HepG2 (cell line): ENCODE measurements around the gene DCLK1. TPM values are rescaled to one million over a fixed set of nuclear protein-coding genes. Genes with fewer than 3 reads are reported as not detected.

Experiments used
- RARG ChIP-seq: sonication (generic); formaldehyde crosslinking; IDR thresholded peaks from 2 replicates; pipeline ENCODE4 v1.4.0; 2020; ENCODE audit warnings: low read depth, mild to moderate bottlenecking, missing genetic modification reagents
- ZNF33B ChIP-seq: sonication (generic); formaldehyde crosslinking; IDR thresholded peaks from 2 replicates; pipeline ENCODE4 v1.5.1; 2020; ENCODE audit warnings: mild to moderate bottlenecking, missing genetic modification reagents
- ZNF354B ChIP-seq: sonication (generic); formaldehyde crosslinking; IDR thresholded peaks from 2 replicates; pipeline ENCODE4 v1.8.0; 2022; ENCODE audit warnings: mild to moderate bottlenecking, missing genetic modification reagents
- ZNF430 ChIP-seq: sonication (generic); formaldehyde crosslinking; IDR thresholded peaks from 2 replicates; pipeline ENCODE4 v1.9.0; 2021; ENCODE audit warnings: mild to moderate bottlenecking, missing genetic modification reagents
- ZNF780A ChIP-seq: sonication (generic); formaldehyde crosslinking; IDR thresholded peaks from 2 replicates; pipeline ENCODE4 v1.8.0; 2022; ENCODE audit warnings: mild to moderate bottlenecking, missing genetic modification reagents, moderate library complexity
- ZNF839 ChIP-seq: sonication (generic); formaldehyde crosslinking; IDR thresholded peaks from 2 replicates; pipeline ENCODE4 v1.4.0; 2020; ENCODE audit warnings: missing genetic modification reagents, mild to moderate bottlenecking, borderline replicate concordance
- polyA plus RNA-seq, 8 experiments: library from polyadenylated mRNA; depleted of rRNA in 3 of 8; stranded (reverse) in 7 of 8; unstranded in 1 of 8; fragments of >200 nt; fragmentation: Illumina TruSeq in 4 of 8; extraction: Trizol in 4 of 8; gene quantifications; 2 replicates each; pipeline versions ENCODE4 v1.2.1 to v1.2.3, GENCODE V29; 2011 to 2016; ENCODE audit warnings: low read depth in 4 of 8, missing spikeins in 1 of 8, mixed read lengths in 1 of 8; ENCODE audit not compliant: insufficient read depth in 1 of 8
- total RNA-seq, 5 experiments: library from RNA; depleted of rRNA; stranded (reverse); fragments of >200 nt; fragmentation: Illumina TruSeq; extraction: Trizol; gene quantifications; 2 replicates each; pipeline ENCODE4 v1.2.3, GENCODE V29; 2016; ENCODE audit warnings: low read depth in 1 of 5
- TF ChIP-seq, protein P1 (sequence below): IDR thresholded peaks from 2 replicates; pipeline ENCODE4 v1.6.1; 2018; ENCODE audit warnings: missing genetic modification reagents
- TF ChIP-seq, protein P2 (sequence below): sonication (generic); formaldehyde crosslinking; IDR thresholded peaks from 2 replicates; pipeline ENCODE4 v1.4.0; 2020; ENCODE audit warnings: missing genetic modification reagents, borderline replicate concordance
- TF ChIP-seq, protein P3 (sequence below): sonication (generic); formaldehyde crosslinking; conservative IDR thresholded peaks from 2 replicates; pipeline ENCODE4 v1.8.0; 2022; ENCODE audit warnings: low read depth, missing genetic modification reagents
- TF ChIP-seq, protein P4 (sequence below): sonication (generic); formaldehyde crosslinking; IDR thresholded peaks from 2 replicates; pipeline ENCODE4 v1.4.0; 2020; ENCODE audit warnings: mild to moderate bottlenecking, low read depth, missing genetic modification reagents
- TF ChIP-seq, protein P5 (sequence below): sonication (generic); formaldehyde crosslinking; IDR thresholded peaks from 2 replicates; pipeline ENCODE4 v1.4.0; 2020; ENCODE audit warnings: missing genetic modification reagents
- TF ChIP-seq, protein P6 (sequence below): IDR thresholded peaks from 2 replicates; pipeline ENCODE4 v1.6.1; 2016; ENCODE audit warnings: missing genetic modification reagents, missing compliant biosample characterization

DCLK1 gene
- total and polyA plus RNA-seq, 2 of the 13 experiments (the other 11 are each of a cell fraction or from before 2014, with no cell fraction given): not detected

DNA sequence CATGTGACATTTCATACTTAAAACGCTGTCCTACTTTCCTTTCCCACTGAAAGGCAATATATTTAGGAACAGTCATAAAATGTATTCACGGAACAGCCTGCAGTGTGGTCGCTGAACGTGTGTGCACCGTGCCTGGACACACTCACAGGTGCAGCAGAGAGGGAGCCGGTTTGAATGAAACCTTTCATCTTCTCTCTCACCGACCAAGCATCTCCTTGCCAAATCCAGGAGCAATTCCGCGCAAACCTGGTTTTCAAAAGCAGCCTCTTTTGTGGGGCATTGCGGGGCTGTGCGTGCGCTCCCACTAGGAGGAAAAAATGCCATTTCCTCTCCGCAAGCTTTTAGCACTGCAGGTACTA, 1.0 kb downstream of the DCLK1 start (continued):
- TF ChIP-seq, protein P1, sequence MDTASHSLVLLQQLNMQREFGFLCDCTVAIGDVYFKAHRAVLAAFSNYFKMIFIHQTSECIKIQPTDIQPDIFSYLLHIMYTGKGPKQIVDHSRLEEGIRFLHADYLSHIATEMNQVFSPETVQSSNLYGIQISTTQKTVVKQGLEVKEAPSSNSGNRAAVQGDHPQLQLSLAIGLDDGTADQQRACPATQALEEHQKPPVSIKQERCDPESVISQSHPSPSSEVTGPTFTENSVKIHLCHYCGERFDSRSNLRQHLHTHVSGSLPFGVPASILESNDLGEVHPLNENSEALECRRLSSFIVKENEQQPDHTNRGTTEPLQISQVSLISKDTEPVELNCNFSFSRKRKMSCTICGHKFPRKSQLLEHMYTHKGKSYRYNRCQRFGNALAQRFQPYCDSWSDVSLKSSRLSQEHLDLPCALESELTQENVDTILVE (CRISPR knock-in tag): no peak
- TF ChIP-seq ZNF33B (CRISPR knock-in tag) (no peak), ZNF354B (no peak), ZNF430 (no peak), ZNF839 (CRISPR knock-in tag) (no peak), ZNF780A (CRISPR knock-in tag) (no peak), RARG (CRISPR knock-in tag) (no peak)
- TF ChIP-seq, protein P2, sequence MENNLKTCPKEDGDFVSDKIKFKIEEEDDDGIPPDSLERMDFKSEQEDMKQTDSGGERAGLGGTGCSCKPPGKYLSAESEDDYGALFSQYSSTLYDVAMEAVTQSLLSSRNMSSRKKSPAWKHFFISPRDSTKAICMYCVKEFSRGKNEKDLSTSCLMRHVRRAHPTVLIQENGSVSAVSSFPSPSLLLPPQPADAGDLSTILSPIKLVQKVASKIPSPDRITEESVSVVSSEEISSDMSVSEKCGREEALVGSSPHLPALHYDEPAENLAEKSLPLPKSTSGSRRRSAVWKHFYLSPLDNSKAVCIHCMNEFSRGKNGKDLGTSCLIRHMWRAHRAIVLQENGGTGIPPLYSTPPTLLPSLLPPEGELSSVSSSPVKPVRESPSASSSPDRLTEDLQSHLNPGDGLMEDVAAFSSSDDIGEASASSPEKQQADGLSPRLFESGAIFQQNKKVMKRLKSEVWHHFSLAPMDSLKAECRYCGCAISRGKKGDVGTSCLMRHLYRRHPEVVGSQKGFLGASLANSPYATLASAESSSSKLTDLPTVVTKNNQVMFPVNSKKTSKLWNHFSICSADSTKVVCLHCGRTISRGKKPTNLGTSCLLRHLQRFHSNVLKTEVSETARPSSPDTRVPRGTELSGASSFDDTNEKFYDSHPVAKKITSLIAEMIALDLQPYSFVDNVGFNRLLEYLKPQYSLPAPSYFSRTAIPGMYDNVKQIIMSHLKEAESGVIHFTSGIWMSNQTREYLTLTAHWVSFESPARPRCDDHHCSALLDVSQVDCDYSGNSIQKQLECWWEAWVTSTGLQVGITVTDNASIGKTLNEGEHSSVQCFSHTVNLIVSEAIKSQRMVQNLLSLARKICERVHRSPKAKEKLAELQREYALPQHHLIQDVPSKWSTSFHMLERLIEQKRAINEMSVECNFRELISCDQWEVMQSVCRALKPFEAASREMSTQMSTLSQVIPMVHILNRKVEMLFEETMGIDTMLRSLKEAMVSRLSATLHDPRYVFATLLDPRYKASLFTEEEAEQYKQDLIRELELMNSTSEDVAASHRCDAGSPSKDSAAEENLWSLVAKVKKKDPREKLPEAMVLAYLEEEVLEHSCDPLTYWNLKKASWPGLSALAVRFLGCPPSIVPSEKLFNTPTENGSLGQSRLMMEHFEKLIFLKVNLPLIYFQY (CRISPR knock-in tag): no peak
- TF ChIP-seq, protein P3, sequence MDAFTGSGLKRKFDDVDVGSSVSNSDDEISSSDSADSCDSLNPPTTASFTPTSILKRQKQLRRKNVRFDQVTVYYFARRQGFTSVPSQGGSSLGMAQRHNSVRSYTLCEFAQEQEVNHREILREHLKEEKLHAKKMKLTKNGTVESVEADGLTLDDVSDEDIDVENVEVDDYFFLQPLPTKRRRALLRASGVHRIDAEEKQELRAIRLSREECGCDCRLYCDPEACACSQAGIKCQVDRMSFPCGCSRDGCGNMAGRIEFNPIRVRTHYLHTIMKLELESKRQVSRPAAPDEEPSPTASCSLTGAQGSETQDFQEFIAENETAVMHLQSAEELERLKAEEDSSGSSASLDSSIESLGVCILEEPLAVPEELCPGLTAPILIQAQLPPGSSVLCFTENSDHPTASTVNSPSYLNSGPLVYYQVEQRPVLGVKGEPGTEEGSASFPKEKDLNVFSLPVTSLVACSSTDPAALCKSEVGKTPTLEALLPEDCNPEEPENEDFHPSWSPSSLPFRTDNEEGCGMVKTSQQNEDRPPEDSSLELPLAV (CRISPR knock-in tag): no peak
- TF ChIP-seq, protein P4, sequence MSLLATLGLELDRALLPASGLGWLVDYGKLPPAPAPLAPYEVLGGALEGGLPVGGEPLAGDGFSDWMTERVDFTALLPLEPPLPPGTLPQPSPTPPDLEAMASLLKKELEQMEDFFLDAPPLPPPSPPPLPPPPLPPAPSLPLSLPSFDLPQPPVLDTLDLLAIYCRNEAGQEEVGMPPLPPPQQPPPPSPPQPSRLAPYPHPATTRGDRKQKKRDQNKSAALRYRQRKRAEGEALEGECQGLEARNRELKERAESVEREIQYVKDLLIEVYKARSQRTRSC (CRISPR knock-in tag): no peak
- TF ChIP-seq, protein P5, sequence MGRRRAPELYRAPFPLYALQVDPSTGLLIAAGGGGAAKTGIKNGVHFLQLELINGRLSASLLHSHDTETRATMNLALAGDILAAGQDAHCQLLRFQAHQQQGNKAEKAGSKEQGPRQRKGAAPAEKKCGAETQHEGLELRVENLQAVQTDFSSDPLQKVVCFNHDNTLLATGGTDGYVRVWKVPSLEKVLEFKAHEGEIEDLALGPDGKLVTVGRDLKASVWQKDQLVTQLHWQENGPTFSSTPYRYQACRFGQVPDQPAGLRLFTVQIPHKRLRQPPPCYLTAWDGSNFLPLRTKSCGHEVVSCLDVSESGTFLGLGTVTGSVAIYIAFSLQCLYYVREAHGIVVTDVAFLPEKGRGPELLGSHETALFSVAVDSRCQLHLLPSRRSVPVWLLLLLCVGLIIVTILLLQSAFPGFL (CRISPR knock-in tag): no peak
- TF ChIP-seq, protein P6, sequence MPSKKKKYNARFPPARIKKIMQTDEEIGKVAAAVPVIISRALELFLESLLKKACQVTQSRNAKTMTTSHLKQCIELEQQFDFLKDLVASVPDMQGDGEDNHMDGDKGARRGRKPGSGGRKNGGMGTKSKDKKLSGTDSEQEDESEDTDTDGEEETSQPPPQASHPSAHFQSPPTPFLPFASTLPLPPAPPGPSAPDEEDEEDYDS (CRISPR knock-in tag): no peak
